ENCODE results near the gene IPO4.

IPO4 gene

DNA sequence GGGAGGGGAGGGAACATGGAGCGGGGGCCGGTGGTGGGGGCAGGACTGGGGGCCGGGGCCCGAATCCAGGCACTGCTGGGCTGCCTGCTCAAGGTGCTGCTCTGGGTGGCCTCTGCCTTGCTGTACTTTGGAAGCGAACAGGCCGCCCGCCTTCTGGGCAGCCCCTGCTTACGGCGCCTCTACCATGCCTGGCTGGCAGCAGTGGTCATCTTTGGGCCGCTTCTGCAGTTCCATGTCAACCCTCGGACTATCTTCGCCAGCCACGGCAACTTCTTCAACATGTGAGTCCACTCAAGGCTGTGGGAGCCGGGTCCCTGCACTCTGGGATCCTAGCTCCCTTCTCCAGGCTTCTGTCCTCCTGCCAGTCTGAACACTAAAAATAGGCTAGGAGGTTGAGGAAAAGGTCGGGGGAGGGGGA, 57.1 kb downstream of the IPO4 start:
- no peak for DNase-seq (ENCODE audit: low read depth)

- DNase-seq (ENCODE audit: low read depth) = no peak
These were observed 57.7 kb downstream of the IPO4 start for GRCh38 chr14:24130717-24131548.

DNA sequence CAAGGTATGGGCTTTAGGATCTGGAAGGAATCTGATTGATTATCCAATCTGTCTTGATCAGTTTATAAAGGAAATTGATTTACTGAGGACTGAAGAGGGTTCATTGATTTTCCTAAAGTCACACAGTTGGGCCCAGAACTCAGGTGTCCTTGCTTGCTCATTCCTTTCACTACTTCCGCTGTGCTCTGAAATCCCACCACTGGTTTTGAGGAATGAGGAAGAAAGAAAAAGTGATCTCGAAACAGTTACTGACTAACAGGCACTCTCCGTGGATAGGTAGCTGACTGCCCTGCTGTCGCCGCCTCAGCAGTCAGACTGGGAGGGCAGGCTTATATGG, 58.3 kb downstream of the IPO4 start, which contains the start of gene FITM1:
Gene FITM1 (plus strand): TSS at position 280 of the 337 bp plus-strand sequence. CDS start 905 bp downstream, outside the sequence.
- DNase-seq (ENCODE audit: low read depth) = no peak
